ENCODE measurements around the gene EIF2B2. TPM values are rescaled to one million over a fixed set of nuclear protein-coding genes. Genes with fewer than 3 reads are reported as not detected.

EIF2B2 gene
- total and polyA plus RNA-seq, 2 of the 13 experiments (the other 11 are each of a cell fraction or from before 2014, with no cell fraction given): 54.4 to 78.6 TPM

DNA sequence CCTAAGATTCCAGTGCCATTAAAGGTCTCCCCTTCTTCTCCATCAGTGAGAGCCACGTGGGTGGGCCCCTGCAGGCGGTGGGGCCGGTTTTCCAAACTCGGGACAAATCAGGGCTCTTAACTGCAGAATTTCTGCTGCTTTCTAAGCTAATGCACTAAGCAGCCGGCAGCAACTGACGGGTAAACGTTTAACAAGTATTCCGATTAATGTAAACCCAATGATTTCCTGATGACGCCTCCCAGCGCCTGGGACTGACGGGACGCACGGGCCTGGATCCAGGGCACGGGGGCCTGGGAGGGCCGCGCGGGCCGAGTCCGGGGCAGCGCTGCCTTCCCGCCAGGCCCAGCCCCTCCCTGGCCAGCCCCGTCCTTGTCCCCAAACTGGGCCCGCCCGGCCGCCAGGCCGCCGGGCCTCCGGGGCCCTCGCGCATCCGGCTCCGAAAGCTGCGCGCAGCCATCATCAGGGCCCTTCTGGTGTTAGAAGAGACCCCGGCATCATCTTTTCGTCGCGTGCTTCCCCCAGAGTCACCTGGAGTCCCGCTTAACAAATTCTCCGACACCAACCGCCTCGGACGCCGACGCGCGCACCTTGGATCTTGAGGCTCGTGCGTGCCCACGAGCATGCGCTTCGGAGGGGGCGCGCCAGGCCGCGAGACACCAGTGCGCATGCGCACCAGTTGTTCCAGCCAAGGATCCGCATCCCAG is 48.3 kb downstream of the EIF2B2 start, which contains the start of gene MLH3 (continued):
- no peak for TF ChIP-seq ZNF251 (CRISPR knock-in tag; IDR thresholded peaks at IDR 0.05)
- TF ChIP-seq FOXK1 (CRISPR knock-in tag; IDR thresholded peaks at IDR 0.05; ENCODE audit: borderline replicate concordance, low read depth): no peak
- peak; percentile 51 for TF ChIP-seq HNRNPK (IDR thresholded peaks at IDR 0.05; ENCODE audit: low read depth, low read length, poor library complexity, severe bottlenecking)
- TF ChIP-seq YY1 (IDR thresholded peaks at IDR 0.05; ENCODE audit: insufficient read depth, insufficient replicate concordance, low read depth, low read length): peak; percentile 31
- TF ChIP-seq CCAR2 (optimal IDR thresholded peaks at IDR 0.05; ENCODE audit: low read depth, low read length): no peak
- TF ChIP-seq GTF2F1 (IDR thresholded peaks at IDR 0.05; ENCODE audit: low read length): no peak
- no peak for TF ChIP-seq HMGA1 (CRISPR knock-in tag; conservative IDR thresholded peaks at IDR 0.05)
- 0 out of 2 replicates have a peak, but pooled peaks have one; percentile 19 for TF ChIP-seq ISL2 (CRISPR knock-in tag; IDR thresholded peaks at IDR 0.05)
- TF ChIP-seq, protein P1, sequence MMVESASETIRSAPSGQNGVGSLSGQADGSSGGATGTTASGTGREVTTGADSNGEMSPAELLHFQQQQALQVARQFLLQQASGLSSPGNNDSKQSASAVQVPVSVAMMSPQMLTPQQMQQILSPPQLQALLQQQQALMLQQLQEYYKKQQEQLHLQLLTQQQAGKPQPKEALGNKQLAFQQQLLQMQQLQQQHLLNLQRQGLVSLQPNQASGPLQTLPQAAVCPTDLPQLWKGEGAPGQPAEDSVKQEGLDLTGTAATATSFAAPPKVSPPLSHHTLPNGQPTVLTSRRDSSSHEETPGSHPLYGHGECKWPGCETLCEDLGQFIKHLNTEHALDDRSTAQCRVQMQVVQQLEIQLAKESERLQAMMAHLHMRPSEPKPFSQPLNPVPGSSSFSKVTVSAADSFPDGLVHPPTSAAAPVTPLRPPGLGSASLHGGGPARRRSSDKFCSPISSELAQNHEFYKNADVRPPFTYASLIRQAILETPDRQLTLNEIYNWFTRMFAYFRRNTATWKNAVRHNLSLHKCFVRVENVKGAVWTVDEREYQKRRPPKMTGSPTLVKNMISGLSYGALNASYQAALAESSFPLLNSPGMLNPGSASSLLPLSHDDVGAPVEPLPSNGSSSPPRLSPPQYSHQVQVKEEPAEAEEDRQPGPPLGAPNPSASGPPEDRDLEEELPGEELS (CRISPR knock-in tag; IDR thresholded peaks at IDR 0.05): peak; percentile 30
- TF ChIP-seq SOX5 (CRISPR knock-in tag; IDR thresholded peaks at IDR 0.05; ENCODE audit: borderline replicate concordance): peak; percentile 53
- no peak for TF ChIP-seq MZF1 (CRISPR knock-in tag; IDR thresholded peaks at IDR 0.05; ENCODE audit: borderline replicate concordance)
- no peak for TF ChIP-seq SSRP1 (CRISPR knock-in tag; IDR thresholded peaks at IDR 0.05)
- TF ChIP-seq, protein P2, sequence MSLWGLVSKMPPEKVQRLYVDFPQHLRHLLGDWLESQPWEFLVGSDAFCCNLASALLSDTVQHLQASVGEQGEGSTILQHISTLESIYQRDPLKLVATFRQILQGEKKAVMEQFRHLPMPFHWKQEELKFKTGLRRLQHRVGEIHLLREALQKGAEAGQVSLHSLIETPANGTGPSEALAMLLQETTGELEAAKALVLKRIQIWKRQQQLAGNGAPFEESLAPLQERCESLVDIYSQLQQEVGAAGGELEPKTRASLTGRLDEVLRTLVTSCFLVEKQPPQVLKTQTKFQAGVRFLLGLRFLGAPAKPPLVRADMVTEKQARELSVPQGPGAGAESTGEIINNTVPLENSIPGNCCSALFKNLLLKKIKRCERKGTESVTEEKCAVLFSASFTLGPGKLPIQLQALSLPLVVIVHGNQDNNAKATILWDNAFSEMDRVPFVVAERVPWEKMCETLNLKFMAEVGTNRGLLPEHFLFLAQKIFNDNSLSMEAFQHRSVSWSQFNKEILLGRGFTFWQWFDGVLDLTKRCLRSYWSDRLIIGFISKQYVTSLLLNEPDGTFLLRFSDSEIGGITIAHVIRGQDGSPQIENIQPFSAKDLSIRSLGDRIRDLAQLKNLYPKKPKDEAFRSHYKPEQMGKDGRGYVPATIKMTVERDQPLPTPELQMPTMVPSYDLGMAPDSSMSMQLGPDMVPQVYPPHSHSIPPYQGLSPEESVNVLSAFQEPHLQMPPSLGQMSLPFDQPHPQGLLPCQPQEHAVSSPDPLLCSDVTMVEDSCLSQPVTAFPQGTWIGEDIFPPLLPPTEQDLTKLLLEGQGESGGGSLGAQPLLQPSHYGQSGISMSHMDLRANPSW (CRISPR knock-in tag; IDR thresholded peaks at IDR 0.05; ENCODE audit: borderline replicate concordance): no peak; the same call in 1 of the 2 replicates
- 0 out of 2 replicates have a peak, but pooled peaks have one; percentile 42 for TF ChIP-seq ZNF253 (CRISPR knock-in tag; IDR thresholded peaks at IDR 0.05; ENCODE audit: borderline replicate concordance)
- no peak for TF ChIP-seq PAF1 (CRISPR knock-in tag; IDR thresholded peaks at IDR 0.05)
- TF ChIP-seq SMC3 (IDR thresholded peaks at IDR 0.05; ENCODE audit: low read length): no peak
- TF ChIP-seq ZNF230 (CRISPR knock-in tag; IDR thresholded peaks at IDR 0.05): peak; percentile 18; the same call in 1 of the 2 replicates
- no peak for TF ChIP-seq ZNF660 (CRISPR knock-in tag; IDR thresholded peaks at IDR 0.05; ENCODE audit: borderline replicate concordance, low read depth)
- TF ChIP-seq ATF7-NPFF (CRISPR knock-in tag; IDR thresholded peaks at IDR 0.05; ENCODE audit: low read depth): peak; percentile 89; the same call in 1 of the 2 replicates
- TF ChIP-seq PCBP2 (optimal IDR thresholded peaks at IDR 0.05; ENCODE audit: low read depth, low read length, poor library complexity, severe bottlenecking): no peak
- 0 out of 2 replicates have a peak, but pooled peaks have one; percentile 72 for TF ChIP-seq ZBTB42 (CRISPR knock-in tag; IDR thresholded peaks at IDR 0.05)
- TF ChIP-seq MXD4 (CRISPR knock-in tag; IDR thresholded peaks at IDR 0.05): peak; percentile 73
- peak; percentile 95 for TF ChIP-seq ZNF766 (CRISPR knock-in tag; IDR thresholded peaks at IDR 0.05; ENCODE audit: borderline replicate concordance)
- TF ChIP-seq, protein P3, sequence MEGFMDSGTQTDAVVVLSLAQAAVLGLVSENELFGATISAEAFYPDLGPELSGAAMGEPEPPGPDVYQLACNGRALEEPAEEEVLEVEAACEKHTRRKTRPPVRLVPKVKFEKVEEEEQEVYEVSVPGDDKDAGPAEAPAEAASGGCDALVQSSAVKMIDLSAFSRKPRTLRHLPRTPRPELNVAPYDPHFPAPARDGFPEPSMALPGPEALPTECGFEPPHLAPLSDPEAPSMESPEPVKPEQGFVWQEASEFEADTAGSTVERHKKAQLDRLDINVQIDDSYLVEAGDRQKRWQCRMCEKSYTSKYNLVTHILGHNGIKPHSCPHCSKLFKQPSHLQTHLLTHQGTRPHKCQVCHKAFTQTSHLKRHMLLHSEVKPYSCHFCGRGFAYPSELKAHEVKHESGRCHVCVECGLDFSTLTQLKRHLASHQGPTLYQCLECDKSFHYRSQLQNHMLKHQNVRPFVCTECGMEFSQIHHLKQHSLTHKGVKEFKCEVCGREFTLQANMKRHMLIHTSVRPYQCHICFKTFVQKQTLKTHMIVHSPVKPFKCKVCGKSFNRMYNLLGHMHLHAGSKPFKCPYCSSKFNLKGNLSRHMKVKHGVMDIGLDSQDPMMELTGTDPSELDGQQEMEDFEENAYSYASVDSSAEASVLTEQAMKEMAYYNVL (CRISPR knock-in tag; IDR thresholded peaks at IDR 0.05; ENCODE audit: borderline replicate concordance): no peak

Measured in HepG2 (cell line).